Measurements from ENCODE around the gene HBA2. TPM values are rescaled to one million over a fixed set of nuclear protein-coding genes. Genes with fewer than 3 reads are reported as not detected.
"Not testable (repeated sequence)": the region's sequence is repeated elsewhere in the genome, so short reads cannot be mapped to it uniquely, and the experiment has no call there.

Gene HBA2
- total and polyA plus RNA-seq, 4 experiments from 2014 or later = 0.75 to 1.1 (median 0.83) TPM; not detected in 1

DNA sequence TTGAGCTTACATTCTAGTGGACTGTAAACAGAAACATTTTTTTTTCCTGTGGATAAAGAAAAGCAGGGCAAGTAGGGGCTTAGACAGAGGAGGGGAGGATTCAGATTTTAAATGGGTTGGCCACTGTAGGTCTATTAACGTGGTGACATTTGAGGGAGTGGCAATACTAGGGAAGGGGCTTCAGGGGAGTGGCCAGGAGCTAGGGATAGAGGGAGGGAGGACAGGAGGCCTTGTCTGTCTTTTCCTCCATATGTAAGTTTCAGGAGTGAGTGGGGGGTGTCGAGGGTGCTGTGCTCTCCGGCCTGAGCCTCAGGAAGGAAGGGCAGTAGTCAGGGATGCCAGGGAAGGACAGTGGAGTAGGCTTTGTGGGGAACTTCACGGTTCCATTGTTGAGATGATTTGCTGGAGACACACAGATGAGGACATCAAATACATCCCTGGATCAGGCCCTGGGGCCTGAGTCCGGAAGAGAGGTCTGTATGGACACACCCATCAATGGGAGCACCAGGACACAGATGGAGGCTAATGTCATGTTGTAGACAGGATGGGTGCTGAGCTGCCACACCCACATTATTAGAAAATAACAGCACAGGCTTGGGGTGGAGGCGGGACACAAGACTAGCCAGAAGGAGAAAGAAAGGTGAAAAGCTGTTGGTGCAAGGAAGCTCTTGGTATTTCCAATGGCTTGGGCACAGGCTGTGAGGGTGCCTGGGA is 13.4 kb upstream of the HBA2 start:
- DNase-seq = no peak
- Mint-ChIP-seq H3K27ac (no peak overlapping the region), H3K36me3 (no peaks in the 10 kb centered on the region), H3K27me3 (peaks cover 25 to 32% of the 10 kb centered on the region in 2 donors), H3K4me1 (peaks cover 3 to 8% (median 6%) of the 10 kb centered on the region in 4 donors), H3K9me3 (peaks cover 0 to 1% (median 0%) of the 10 kb centered on the region in 8 donors), H3K4me3 (no peak overlapping the region)
- Histone ChIP-seq H3K4me3 (ENCODE audit: low read length in 2 of 2) (no peak overlapping the region), H3K27me3 (ENCODE audit: insufficient read depth, low read length) (peaks cover 7% of the 10 kb centered on the region), H3K4me1 (ENCODE audit: insufficient read depth, low read length) (peaks cover 8% of the 10 kb centered on the region), H3K27ac (ENCODE audit: low read depth, low read length) (no peak overlapping the region), H3K36me3 (ENCODE audit: insufficient read depth, low read length) (no peaks in the 10 kb centered on the region), H3K9me3 (ENCODE audit: control insufficient read depth in 1 of 2, low read length in 2 of 2) (no peaks in the 10 kb centered on the region)
- ChIA-PET POLR2A (ENCODE audit: partially characterized antibody) (interaction anchor here (0.7 kb wide), 1 partner anchor 8 kb away, joined by 5 read pairs; no protein-coding TSS in a partner anchor), CTCF (ENCODE audit: partially characterized antibody) (no interaction called here)
- intact Hi-C loops (cut with micrococcal nuclease) = no loop called here

DNA sequence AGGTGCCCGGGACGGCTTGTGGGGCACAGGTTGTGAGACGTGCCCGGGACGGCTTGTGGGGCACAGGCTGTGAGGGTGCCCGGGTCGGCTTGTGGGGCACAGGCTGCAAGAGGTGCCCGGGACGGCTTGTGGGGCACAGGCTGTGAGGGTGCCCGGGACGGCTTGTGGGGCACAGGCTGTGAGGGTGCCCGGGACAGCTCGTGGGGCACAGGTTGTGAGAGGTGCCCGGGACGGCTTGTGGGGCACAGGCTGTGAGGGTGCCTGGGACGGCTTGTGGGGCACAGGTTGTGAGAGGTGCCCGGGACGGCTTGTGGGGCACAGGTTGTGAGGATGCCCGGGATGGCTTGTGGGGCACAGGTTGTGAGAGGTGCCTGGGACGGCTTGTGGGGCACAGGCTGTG is 12.4 kb upstream of the HBA2 start:
- DNase-seq; H3K4me1 ChIP-seq (ENCODE audit: insufficient read depth, low read length); H3K9me3 ChIP-seq (ENCODE audit: control insufficient read depth in 1 of 2, low read length in 2 of 2); POLR2A ChIA-PET (ENCODE audit: partially characterized antibody); CTCF ChIA-PET (ENCODE audit: partially characterized antibody); H3K4me3 ChIP-seq (ENCODE audit: low read length in 2 of 2); H3K4me3 Mint-ChIP-seq; H3K27ac Mint-ChIP-seq; H3K27me3 ChIP-seq (ENCODE audit: insufficient read depth, low read length); H3K4me1 Mint-ChIP-seq; intact Hi-C loops (cut with micrococcal nuclease); H3K27ac ChIP-seq (ENCODE audit: low read depth, low read length); H3K36me3 ChIP-seq (ENCODE audit: insufficient read depth, low read length); H3K9me3 Mint-ChIP-seq; H3K36me3 Mint-ChIP-seq: not testable (repeated sequence)
- peaks cover 20 to 26% of the 10 kb centered on the region in 2 donors for H3K27me3 Mint-ChIP-seq

DNA sequence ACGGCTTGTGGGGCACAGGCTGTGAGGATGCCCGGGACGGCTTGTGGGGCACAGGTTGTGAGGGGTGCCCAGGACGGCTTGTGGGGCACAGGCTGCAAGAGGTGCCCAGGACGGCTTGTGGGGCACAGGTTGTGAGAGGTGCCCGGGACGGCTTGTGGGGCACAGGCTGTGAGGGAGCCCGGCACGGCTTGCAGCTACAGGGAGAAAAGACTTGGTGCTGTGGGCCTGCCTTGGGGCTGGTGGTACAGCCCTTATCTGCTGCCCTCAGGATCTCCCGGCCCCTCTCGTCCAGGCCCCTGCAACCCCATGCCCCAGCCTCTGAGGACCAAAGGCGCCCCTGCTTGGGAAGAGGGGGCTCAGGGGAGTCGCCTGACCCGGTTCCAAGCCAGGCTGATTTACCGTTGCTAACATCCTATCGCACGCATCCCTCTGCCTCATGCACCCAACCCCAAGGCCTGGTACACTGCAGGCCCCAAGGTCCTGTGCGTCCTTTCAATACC is 11.9 kb upstream of the HBA2 start:
- no peaks in the 10 kb centered on the region for H3K9me3 ChIP-seq (ENCODE audit: control insufficient read depth in 1 of 2, low read length in 2 of 2)
- H3K27ac ChIP-seq (ENCODE audit: low read depth, low read length) = no peak overlapping the region
- ChIA-PET POLR2A (ENCODE audit: partially characterized antibody) (no interaction called here), CTCF (ENCODE audit: partially characterized antibody) (no interaction called here)
- no peaks in the 10 kb centered on the region for H3K36me3 ChIP-seq (ENCODE audit: insufficient read depth, low read length)
- H3K27me3 ChIP-seq (ENCODE audit: insufficient read depth, low read length) = peaks cover 5% of the 10 kb centered on the region
- no peak overlapping the region for H3K27ac Mint-ChIP-seq
- H3K27me3 Mint-ChIP-seq = peaks cover 21 to 26% of the 10 kb centered on the region in 2 donors
- intact Hi-C loops (cut with micrococcal nuclease) = no loop called here
- H3K36me3 Mint-ChIP-seq = no peaks in the 10 kb centered on the region
- H3K4me3 ChIP-seq (ENCODE audit: low read length in 2 of 2) = no peak overlapping the region
- peaks cover 9% of the 10 kb centered on the region for H3K4me1 ChIP-seq (ENCODE audit: insufficient read depth, low read length)
- H3K9me3 Mint-ChIP-seq = peaks cover 0 to 1% (median 0%) of the 10 kb centered on the region in 8 donors
- H3K4me1 Mint-ChIP-seq = peaks cover 0 to 7% (median 3%) of the 10 kb centered on the region in 4 donors
- no peak for DNase-seq
- H3K4me3 Mint-ChIP-seq = no peak overlapping the region

DNA sequence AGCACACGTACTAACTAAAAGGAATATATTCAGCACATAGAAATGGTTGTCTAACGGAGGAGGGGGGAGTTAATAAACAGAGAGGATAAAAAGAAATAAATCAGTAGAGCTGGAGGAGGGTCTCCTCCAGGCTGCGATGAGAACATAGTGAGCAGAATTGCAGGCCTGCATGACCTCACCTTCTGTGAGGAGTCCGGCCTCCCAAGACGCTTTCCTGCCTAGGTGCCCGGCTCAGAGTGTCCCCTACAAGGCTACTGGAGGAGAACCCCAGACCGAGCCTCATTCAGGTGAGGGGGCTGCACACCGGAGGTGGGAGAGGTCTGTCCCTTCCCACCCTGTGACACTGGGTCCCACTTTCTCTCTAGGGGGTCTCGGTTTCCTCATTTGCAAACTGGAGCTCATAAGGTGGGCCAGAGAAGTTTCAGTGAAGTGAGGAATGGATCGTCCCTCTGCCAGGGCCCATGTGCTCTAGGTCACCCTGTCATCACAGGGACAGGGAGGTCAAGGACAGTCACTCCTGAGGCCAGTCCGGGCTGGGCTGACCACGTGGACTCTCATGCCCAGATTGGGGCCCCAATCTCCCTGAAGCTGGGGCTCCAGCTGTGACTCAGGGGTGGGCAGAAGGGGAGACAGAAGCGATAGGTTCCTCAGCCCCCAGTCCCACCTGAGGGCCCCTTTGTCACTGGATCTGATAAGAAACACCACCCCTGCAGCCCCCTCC is 10.2 kb upstream of the HBA2 start:
- Histone ChIP-seq H3K27me3 (ENCODE audit: insufficient read depth, low read length) (peaks cover 15% of the 10 kb centered on the region), H3K36me3 (ENCODE audit: insufficient read depth, low read length) (no peaks in the 10 kb centered on the region), H3K4me1 (ENCODE audit: insufficient read depth, low read length) (peaks cover 22% of the 10 kb centered on the region), H3K9me3 (ENCODE audit: control insufficient read depth in 1 of 2, low read length in 2 of 2) (no peaks in the 10 kb centered on the region), H3K4me3 (ENCODE audit: low read length in 2 of 2) (no peak overlapping the region), H3K27ac (ENCODE audit: low read depth, low read length) (no peak overlapping the region)
- ChIA-PET POLR2A (ENCODE audit: partially characterized antibody) (no interaction called here), CTCF (ENCODE audit: partially characterized antibody) (no interaction called here)
- Mint-ChIP-seq H3K4me3 (no peak overlapping the region), H3K4me1 (peaks cover 1 to 9% (median 4%) of the 10 kb centered on the region in 4 donors), H3K9me3 (peaks cover 0 to 1% (median 0%) of the 10 kb centered on the region in 8 donors), H3K36me3 (no peaks in the 10 kb centered on the region), H3K27ac (no peak overlapping the region), H3K27me3 (peaks cover 27 to 30% of the 10 kb centered on the region in 2 donors)
- DNase-seq = no peak
- intact Hi-C loops (cut with micrococcal nuclease) = no loop called here

GRCh38 chr16:163139-163538 is 9.5 kb upstream of the HBA2 start:
- DNase-seq; H3K9me3 ChIP-seq (ENCODE audit: control insufficient read depth in 1 of 2, low read length in 2 of 2); H3K27ac Mint-ChIP-seq; H3K36me3 ChIP-seq (ENCODE audit: insufficient read depth, low read length); H3K4me1 Mint-ChIP-seq; H3K4me3 ChIP-seq (ENCODE audit: low read length in 2 of 2); intact Hi-C loops (cut with micrococcal nuclease); CTCF ChIA-PET (ENCODE audit: partially characterized antibody); H3K36me3 Mint-ChIP-seq; POLR2A ChIA-PET (ENCODE audit: partially characterized antibody); H3K27ac ChIP-seq (ENCODE audit: low read depth, low read length); H3K9me3 Mint-ChIP-seq; H3K4me3 Mint-ChIP-seq: not testable (repeated sequence)
- H3K27me3 Mint-ChIP-seq = peaks cover 28 to 32% of the 10 kb centered on the region in 2 donors
- peaks cover 22% of the 10 kb centered on the region for H3K4me1 ChIP-seq (ENCODE audit: insufficient read depth, low read length)
- H3K27me3 ChIP-seq (ENCODE audit: insufficient read depth, low read length) = peaks cover 22% of the 10 kb centered on the region

- H3K4me3 Mint-ChIP-seq = peak overlapping the region in 1 of 8 donors; percentile 51
- POLR2A ChIA-PET (ENCODE audit: partially characterized antibody); CTCF ChIA-PET (ENCODE audit: partially characterized antibody); H3K27ac Mint-ChIP-seq; H3K4me3 ChIP-seq (ENCODE audit: low read length in 2 of 2); H3K27ac ChIP-seq (ENCODE audit: low read depth, low read length); H3K9me3 ChIP-seq (ENCODE audit: control insufficient read depth in 1 of 2, low read length in 2 of 2); H3K36me3 Mint-ChIP-seq; DNase-seq; H3K9me3 Mint-ChIP-seq; intact Hi-C loops (cut with micrococcal nuclease); H3K36me3 ChIP-seq (ENCODE audit: insufficient read depth, low read length): not testable (repeated sequence)
- peaks cover 22% of the 10 kb centered on the region for H3K4me1 ChIP-seq (ENCODE audit: insufficient read depth, low read length)
- peaks cover 30 to 37% of the 10 kb centered on the region in 2 donors for H3K27me3 Mint-ChIP-seq
- H3K4me1 Mint-ChIP-seq = peaks cover 1 to 13% (median 5%) of the 10 kb centered on the region in 4 donors
- peaks cover 28% of the 10 kb centered on the region for H3K27me3 ChIP-seq (ENCODE audit: insufficient read depth, low read length)
These were observed 9.0 kb upstream of the HBA2 start for GRCh38 chr16:163696-164095.

GRCh38 chr16:164134-164823 is 8.4 kb upstream of the HBA2 start:
- not testable (repeated sequence) for H3K4me3 Mint-ChIP-seq

More at GRCh38 chr16:164134-164823, 8.4 kb upstream of the HBA2 start:
- intact Hi-C loops (cut with micrococcal nuclease); H3K27ac ChIP-seq (ENCODE audit: low read depth, low read length); H3K36me3 Mint-ChIP-seq; H3K36me3 ChIP-seq (ENCODE audit: insufficient read depth, low read length); POLR2A ChIA-PET (ENCODE audit: partially characterized antibody); H3K9me3 ChIP-seq (ENCODE audit: control insufficient read depth in 1 of 2, low read length in 2 of 2); DNase-seq; H3K27ac Mint-ChIP-seq; CTCF ChIA-PET (ENCODE audit: partially characterized antibody); H3K9me3 Mint-ChIP-seq; H3K4me3 ChIP-seq (ENCODE audit: low read length in 2 of 2): not testable (repeated sequence)
- Histone ChIP-seq H3K4me1 (ENCODE audit: insufficient read depth, low read length) (peaks cover 22% of the 10 kb centered on the region), H3K27me3 (ENCODE audit: insufficient read depth, low read length) (peaks cover 29% of the 10 kb centered on the region)
- H3K4me1 Mint-ChIP-seq = peaks cover 1 to 15% (median 5%) of the 10 kb centered on the region in 4 donors
- H3K27me3 Mint-ChIP-seq = peaks cover 31 to 37% of the 10 kb centered on the region in 2 donors
